Mucosa of stomach (tissue), 1 donor: ENCODE results near the gene FAM209A.
"Not testable (repeated sequence)": the region's sequence is repeated elsewhere in the genome, so short reads cannot be mapped to it uniquely, and the experiment has no call there.

Experiments used
- H3K27me3 ChIP-seq: one replicate; pipeline ENCODE4 v1.7.0; 2013; ENCODE audit warnings: mild to moderate bottlenecking, low read length; ENCODE audit not compliant: control insufficient read depth, insufficient read depth
- H3K36me3 ChIP-seq: one replicate; pipeline ENCODE4 v1.7.0; 2013; ENCODE audit warnings: low read length; ENCODE audit not compliant: control insufficient read depth, insufficient read depth
- H3K4me1 ChIP-seq: one replicate; pipeline ENCODE4 v1.7.0; 2013; ENCODE audit warnings: mild to moderate bottlenecking, low read length; ENCODE audit not compliant: control insufficient read depth, insufficient read depth
- H3K4me3 ChIP-seq: one replicate; pipeline ENCODE4 v1.7.0; 2013; ENCODE audit warnings: low read length
- H3K9ac ChIP-seq: one replicate; pipeline ENCODE4 v1.7.0; 2013; ENCODE audit warnings: mild to moderate bottlenecking, low read length, moderate library complexity
- H3K9me3 ChIP-seq: one replicate; pipeline ENCODE4 v1.7.0; 2013; ENCODE audit warnings: mild to moderate bottlenecking, low read length, moderate library complexity; ENCODE audit not compliant: control insufficient read depth
- donor health status: Pancreatic carcinoma.

The FAM209A gene

DNA sequence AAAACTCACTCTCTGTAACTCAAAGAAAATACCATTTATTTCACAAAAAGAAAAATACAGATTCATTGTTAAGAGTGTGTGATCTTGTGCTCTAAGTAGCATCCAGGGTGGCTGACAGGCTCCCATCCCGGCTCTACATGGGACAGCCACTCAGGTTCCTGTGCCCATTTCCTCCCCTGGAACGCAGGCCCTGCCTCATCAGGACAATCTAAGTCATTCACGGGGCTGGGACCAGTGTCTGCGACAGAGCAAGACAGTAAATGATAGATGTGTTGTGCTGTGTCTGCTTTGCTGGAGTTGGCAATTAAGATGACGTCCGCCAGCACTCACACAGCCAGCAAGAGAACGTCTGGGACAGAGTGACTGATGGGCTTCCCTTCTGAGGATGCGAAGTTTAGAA is 6.9 kb upstream of the FAM209A start:
- H3K36me3 ChIP-seq: no peaks in the 10 kb centered on the region
- no peaks in the 10 kb centered on the region for H3K4me1 ChIP-seq
- H3K4me3 ChIP-seq: no peak overlapping the region
- H3K27me3 ChIP-seq: no peaks in the 10 kb centered on the region
- no peaks in the 10 kb centered on the region for H3K9me3 ChIP-seq
- H3K9ac ChIP-seq: no peak overlapping the region

DNA sequence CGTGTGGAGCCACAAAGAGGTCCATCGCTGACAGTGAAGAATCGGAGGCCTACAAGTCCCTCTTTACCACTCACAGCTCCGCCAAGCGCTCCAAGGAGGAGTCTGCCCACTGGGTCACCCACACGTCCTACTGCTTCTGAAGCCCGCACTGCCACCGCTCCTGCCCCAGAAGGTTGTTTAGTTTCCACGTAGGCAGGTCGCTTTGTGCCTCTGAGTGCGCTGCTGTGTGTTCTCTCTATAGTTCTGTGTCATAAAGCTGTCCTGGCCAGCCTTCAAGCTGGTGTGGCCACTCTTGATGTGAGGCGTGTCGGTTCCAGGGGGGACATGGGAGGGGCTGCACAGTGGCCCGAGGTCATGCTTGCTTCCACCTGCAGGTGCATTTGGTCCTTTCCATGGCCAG is 6.4 kb upstream of the FAM209A start:
- Histone ChIP-seq H3K36me3 (no peaks in the 10 kb centered on the region), H3K9me3 (no peaks in the 10 kb centered on the region), H3K27me3 (no peaks in the 10 kb centered on the region), H3K4me1 (no peaks in the 10 kb centered on the region), H3K9ac (no peak overlapping the region), H3K4me3 (no peak overlapping the region)

DNA sequence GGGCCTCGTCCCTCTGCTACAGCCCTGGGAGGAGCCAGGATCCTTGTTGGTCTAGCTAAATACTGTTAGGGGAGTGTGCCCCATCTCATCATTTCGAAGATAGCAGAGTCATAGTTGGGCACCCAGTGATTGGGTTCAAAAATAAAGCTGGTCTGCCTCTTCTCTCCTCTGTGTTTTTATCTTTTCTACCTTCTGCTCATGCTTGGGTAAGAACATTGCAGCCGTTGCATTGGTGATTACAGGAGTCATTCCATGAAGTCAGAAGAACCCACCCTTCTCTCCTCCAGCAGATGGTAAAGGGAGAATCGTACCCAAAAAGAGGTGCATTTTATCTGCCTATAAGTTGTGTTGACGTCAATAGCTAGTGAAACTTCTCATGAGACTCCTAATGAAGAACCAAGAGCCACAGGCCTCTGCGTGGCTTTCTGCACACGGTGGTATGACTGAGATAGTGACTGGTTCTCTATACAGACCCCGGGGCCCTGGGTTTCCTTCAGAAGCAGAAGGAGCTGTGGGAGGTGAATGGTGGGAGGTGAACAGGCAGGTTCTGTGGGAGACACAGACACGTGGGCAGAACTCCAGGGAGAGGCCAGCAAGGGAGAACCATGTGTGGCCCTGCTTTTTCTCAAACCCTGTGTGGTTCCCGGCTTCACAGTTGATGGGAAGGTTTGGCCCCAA is 5.7 kb upstream of the FAM209A start:
- Histone ChIP-seq H3K27me3 (no peaks in the 10 kb centered on the region), H3K9me3 (no peaks in the 10 kb centered on the region), H3K9ac (no peak overlapping the region), H3K4me3 (no peak overlapping the region), H3K4me1 (no peaks in the 10 kb centered on the region), H3K36me3 (no peaks in the 10 kb centered on the region)

DNA sequence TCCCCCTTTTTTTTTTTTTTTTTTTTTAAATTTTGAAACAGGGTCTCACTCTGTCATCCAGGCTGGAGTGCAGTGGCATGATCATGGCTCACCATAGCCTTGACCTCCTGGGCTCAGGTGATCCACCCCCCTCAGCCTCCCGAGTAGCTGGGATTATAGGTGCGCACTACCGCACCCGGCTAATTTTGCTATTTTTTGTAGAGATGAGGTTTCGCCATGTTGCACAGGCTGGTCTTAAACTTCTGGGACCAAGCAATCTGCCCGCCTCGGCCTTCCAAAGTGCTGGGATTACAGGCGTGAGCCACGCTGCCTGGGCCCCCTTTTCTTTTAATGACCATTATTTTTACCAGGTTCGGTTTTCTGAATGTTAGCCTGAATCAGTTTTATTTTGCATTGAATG is 5.0 kb upstream of the FAM209A start:
- no peaks in the 10 kb centered on the region for H3K4me1 ChIP-seq
- H3K36me3 ChIP-seq: no peaks in the 10 kb centered on the region
- H3K9ac ChIP-seq: no peak overlapping the region
- no peaks in the 10 kb centered on the region for H3K27me3 ChIP-seq
- H3K9me3 ChIP-seq: no peaks in the 10 kb centered on the region
- H3K4me3 ChIP-seq: no peak overlapping the region

DNA sequence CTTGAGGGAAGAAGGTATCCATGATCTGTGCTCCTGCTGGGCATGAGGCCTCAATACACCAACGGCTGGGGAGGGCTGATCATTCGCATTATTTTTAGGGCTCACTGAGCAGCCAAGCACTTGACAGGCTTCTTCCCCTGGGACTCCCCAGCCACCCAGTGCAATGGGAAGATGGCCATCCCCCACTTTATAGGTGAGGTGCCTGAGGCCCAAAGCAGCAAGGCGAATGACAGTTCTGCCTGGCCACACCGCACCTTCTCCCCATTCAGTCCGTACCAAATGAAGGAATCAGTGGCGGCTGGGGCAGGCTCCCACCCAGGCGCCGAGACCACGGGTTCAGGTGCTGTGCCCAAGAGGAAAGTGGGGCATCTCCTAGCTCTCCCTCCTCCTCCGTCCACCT is 4.4 kb upstream of the FAM209A start:
- H3K27me3 ChIP-seq: no peaks in the 10 kb centered on the region
- H3K36me3 ChIP-seq: no peaks in the 10 kb centered on the region
- H3K4me3 ChIP-seq: no peak overlapping the region
- H3K9ac ChIP-seq: no peak overlapping the region
- H3K4me1 ChIP-seq: no peaks in the 10 kb centered on the region
- no peaks in the 10 kb centered on the region for H3K9me3 ChIP-seq

DNA sequence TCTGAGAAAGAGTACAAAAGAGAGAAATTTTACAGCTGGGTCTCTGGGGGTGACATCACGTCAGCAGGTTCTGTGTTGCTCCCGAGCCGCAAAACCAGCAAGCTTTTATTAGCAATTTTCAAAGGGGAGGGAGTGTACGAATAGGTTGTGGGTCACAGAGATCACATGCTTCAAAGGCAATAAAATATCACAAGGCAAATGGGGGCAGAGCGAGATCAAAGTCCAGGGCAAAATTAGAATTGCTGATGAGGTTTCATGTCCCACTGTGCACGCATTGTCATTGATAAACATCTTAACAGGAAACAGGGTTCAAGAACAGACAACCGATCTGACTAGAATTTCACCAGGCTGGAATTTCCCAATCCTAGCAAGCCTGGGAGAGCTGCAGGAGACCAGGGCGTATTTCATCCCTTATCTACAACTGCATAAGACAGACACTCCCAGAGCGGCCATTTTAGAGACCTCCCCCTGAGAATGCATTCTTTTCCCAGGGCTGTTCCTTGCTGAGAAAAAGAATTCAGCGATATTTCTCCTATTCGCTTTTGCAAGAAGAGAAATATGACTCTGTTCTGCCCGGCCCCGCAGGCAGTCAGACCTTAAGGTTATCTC is 3.7 kb upstream of the FAM209A start:
- H3K9me3 ChIP-seq, H3K36me3 ChIP-seq, H3K9ac ChIP-seq, H3K27me3 ChIP-seq, H3K4me1 ChIP-seq, H3K4me3 ChIP-seq: not testable (repeated sequence)

DNA sequence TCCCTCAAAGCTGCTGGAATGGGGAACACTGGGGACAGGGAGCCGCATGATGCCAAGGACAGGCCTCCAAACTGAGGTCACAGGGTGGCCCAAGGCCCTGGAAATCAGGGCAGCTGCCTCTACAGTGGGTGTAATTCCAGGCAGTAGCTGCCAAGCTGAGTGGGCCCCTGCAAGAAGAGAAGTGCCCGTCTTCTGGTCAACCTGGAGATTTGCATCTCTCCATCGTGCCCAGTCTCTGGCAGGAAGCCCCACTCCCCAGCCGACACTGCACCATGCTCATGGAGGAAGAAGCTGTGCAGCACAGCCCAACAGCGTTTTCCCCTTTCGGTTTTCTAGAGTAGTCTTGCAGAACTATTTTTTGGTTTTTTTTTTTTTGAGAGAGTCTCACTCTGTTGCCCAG is 2.2 kb upstream of the FAM209A start:
- no peaks in the 10 kb centered on the region for H3K4me1 ChIP-seq
- no peak overlapping the region for H3K4me3 ChIP-seq
- H3K27me3 ChIP-seq: no peaks in the 10 kb centered on the region
- H3K9me3 ChIP-seq: no peaks in the 10 kb centered on the region
- H3K9ac ChIP-seq: no peak overlapping the region
- H3K36me3 ChIP-seq: no peaks in the 10 kb centered on the region

DNA sequence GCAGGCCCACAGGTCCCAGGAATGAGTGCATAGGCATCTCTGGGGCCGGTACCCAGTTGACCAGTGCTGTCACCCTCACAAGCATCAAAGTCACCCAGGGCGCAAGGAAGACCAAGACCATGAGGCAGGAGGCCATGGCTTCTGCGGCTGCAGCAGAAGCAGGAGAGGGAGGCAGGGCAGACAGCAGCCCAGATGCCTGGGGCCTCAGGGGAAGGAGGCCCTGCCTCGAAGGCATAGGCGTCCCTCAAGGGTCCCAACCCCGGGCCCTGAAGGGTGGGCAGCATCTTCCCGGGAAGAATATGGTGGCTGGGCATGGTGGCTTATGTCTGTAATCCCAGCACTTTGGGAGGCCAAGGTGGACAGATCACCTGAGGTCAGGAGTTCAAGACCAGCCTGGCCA is 3.0 kb downstream of the FAM209A start:
- Histone ChIP-seq H3K27me3 (no peaks in the 10 kb centered on the region), H3K9ac (no peak overlapping the region), H3K36me3 (no peaks in the 10 kb centered on the region), H3K4me3 (no peak overlapping the region), H3K4me1 (no peaks in the 10 kb centered on the region), H3K9me3 (no peaks in the 10 kb centered on the region)

DNA sequence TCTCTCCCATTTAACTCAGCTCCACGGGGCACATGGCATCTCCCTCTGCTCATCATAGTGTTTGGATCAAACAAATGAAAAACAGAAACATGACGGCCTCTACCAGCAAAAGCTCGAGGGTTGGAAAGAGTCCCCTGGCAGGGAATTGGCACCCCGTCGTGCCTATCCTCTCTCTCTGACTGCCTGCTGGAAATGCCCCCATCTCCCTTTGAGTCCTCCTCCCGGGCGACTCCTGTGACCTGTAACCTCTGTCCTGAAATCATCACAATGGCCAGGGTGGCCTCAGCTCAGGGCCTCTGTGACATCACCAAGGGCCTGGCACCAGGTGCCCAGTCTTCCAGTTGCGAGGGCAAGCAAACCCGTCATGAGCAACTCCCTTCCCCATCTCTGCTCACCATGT is 8.4 kb downstream of the FAM209A start, which contains the start of gene FAM209B:
Gene FAM209B (plus strand): TSS at position 301 of the 400 bp plus-strand sequence. CDS start 96 bp downstream, at position 397.
- H3K4me3 ChIP-seq, H3K36me3 ChIP-seq, H3K9ac ChIP-seq, H3K27me3 ChIP-seq, H3K9me3 ChIP-seq, H3K4me1 ChIP-seq: not testable (repeated sequence)

DNA sequence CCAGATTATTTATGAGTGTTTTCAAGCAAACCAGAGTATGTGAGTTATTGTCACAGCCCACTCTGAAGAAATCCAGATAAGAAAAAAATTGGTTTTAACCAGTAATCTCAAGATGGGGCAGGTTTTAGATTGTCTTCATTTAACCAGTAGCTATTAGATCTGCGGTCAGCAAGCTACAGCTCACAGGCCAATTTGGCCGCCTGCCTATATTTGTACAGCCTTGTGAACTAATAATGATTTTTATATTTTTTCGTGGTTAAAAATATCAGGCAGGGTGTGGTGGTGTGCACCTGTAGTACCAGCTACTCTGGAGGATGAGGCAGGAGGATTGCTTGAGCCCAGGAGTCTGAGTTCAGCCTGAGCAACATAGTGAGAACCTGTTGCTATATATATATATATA is 13.5 kb downstream of the FAM209A start:
- Histone ChIP-seq H3K36me3 (no peaks in the 10 kb centered on the region), H3K4me3 (no peak overlapping the region), H3K27me3 (no peaks in the 10 kb centered on the region), H3K9me3 (no peaks in the 10 kb centered on the region), H3K9ac (no peak overlapping the region), H3K4me1 (no peaks in the 10 kb centered on the region)

DNA sequence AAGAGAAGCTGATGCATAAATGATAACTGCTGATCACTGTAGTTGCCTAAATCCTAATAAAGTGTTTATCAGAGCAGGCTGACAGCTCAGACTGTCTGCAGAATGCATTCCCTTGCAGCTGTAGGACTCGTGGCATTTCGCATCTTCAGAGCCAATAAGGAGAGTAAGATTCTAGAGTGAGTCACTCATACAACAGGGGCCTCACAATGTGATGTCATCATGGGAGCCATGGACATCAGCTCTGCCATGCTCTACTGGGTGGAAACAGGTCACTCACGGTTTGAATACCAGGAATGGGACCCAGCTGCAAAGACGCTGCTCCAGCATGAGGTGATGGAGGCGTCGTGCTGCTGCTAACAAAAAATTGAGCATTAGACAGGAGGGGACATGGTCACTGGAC is 15.9 kb downstream of the FAM209A start:
- H3K27me3 ChIP-seq: no peaks in the 10 kb centered on the region
- no peaks in the 10 kb centered on the region for H3K9me3 ChIP-seq
- no peaks in the 10 kb centered on the region for H3K4me1 ChIP-seq
- no peak overlapping the region for H3K9ac ChIP-seq
- no peaks in the 10 kb centered on the region for H3K36me3 ChIP-seq
- H3K4me3 ChIP-seq: no peak overlapping the region

DNA sequence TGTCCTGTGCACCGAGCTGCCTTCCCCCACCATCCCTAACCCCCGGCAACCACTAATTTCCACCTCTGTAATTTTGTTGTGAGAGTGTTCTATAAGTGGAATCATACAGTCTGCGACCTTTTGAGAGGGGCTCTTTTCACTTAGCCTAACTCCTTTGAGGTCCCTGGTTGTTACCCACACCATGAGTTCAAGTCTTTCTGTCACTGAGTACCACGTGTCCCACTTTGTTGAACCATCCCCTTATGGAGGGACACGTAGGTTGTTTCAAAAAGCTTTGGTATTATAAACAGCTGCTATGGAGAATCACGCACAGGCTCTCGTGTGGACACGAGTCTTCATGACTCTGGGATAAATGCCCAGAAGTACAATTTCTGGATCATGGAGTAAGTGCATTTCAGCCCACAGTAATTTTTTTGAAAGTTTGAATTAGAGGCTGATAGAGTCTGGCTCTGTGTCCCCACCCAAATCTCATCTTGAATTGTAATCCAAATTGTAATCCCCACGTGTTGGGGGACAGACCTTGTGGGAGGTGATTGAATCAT is 18.0 kb downstream of the FAM209A start:
- Histone ChIP-seq H3K4me1 (no peaks in the 10 kb centered on the region), H3K27me3 (no peaks in the 10 kb centered on the region), H3K9me3 (no peaks in the 10 kb centered on the region), H3K4me3 (no peak overlapping the region), H3K36me3 (no peaks in the 10 kb centered on the region), H3K9ac (no peak overlapping the region)
